HepG2 (cell line): ENCODE results near the gene DAB2IP. TPM values are rescaled to one million over a fixed set of nuclear protein-coding genes. Genes with fewer than 3 reads are reported as not detected.

ENCODE experiments used
- ATAC-seq: fragments of 200-7000 bp; cut with Tn5 transposase; 3 replicates; pipeline ENCODE4 v1.9.1; 2020; ENCODE audit warnings: mild to moderate bottlenecking, moderate library complexity
- BruUV-seq: library from RNA; stranded (reverse); fragments of 400-500 nt; replicated peaks from 2 replicates; lab custom pipeline; 2021; lab: Mats Ljungman, UMichigan
- CTCF ChIA-PET: fragments of 300-600 bp; formaldehyde crosslinking; extraction: SDS; loops from one replicate; lab custom pipeline; 2021; ENCODE audit warnings: low total read pairs, inconsistent platforms, low intra/inter-chr PET ratio; lab: Yijun Ruan, JAX
- POLR2A ChIA-PET: fragments of 350-600 bp; sonication (Branson Sonifier 250); formaldehyde crosslinking; loops from one replicate; lab custom pipeline; 2020; ENCODE audit warnings: antibody characterized with exemption, inconsistent platforms; lab: Yijun Ruan, JAX
- DNase-seq: peaks from one replicate; pipeline ENCODE4 v3.0.0-alpha.2; 2015; ENCODE audit warnings: low spot score
- FAIRE-seq: peaks from 3 replicates; lab custom pipeline; 2011; peaks lifted over from hg19 to GRCh38; lab: Jason Lieb, UNC
- H2AFZ ChIP-seq: one replicate; pipeline ENCODE4 v1.6.1; 2011; ENCODE audit warnings: low read length, inconsistent platforms
- H3K27ac ChIP-seq: fragments of 300-600 bp; 3 replicates; pipeline ENCODE4 v1.8.0; 2011; ENCODE audit warnings: mixed run types, mild to moderate bottlenecking, mixed read lengths, low read length, inconsistent platforms; ENCODE audit not compliant: insufficient read depth; ENCODE audit errors: extremely low read length
- H3K27me3 ChIP-seq, 2 experiments: fragments of 200-600 bp in 1 of 2; 2 replicates in 1 of 2; 3 replicates in 1 of 2; pipeline versions ENCODE4 v1.6.0 to v1.8.0; 2011; ENCODE audit warnings: low read length in 2 of 2, mild to moderate bottlenecking in 2 of 2, moderate library complexity in 2 of 2, inconsistent platforms in 1 of 2; ENCODE audit not compliant: insufficient read depth in 2 of 2, control insufficient read depth in 1 of 2
- H3K36me3 ChIP-seq, 2 experiments: fragments of 200-600 bp in 1 of 2; replicated peaks in 1 of 2; 2 replicates in 1 of 2; 3 replicates in 1 of 2; pipeline versions ENCODE4 v1.5.1 to v1.8.0; 2011; ENCODE audit warnings: low read length in 2 of 2, inconsistent platforms in 1 of 2; ENCODE audit not compliant: insufficient read depth in 2 of 2, control insufficient read depth in 1 of 2
- H3K4me1 ChIP-seq: 2 replicates; pipeline ENCODE4 v1.5.1; 2012; ENCODE audit warnings: low read length, inconsistent platforms; ENCODE audit not compliant: insufficient read depth
- H3K4me2 ChIP-seq: 2 replicates; pipeline ENCODE4 v1.6.0; 2011; ENCODE audit warnings: low read depth, low read length, inconsistent platforms
- H3K4me3 ChIP-seq, 3 experiments: fragments of 200-600 bp in 1 of 3; sonication (generic), shearing (Covaris generic) in 1 of 3; replicated peaks in 1 of 3; 2 replicates each; pipeline ENCODE4 v1.5.1; 2011 to 2016; ENCODE audit warnings: low read length in 3 of 3, inconsistent platforms in 2 of 3, low read depth in 2 of 3, mild to moderate bottlenecking in 2 of 3, control low read depth in 1 of 3, mixed read lengths in 1 of 3; ENCODE audit not compliant: insufficient read depth in 1 of 3
- H3K79me2 ChIP-seq: one replicate; pipeline ENCODE4 v1.6.1; 2011; ENCODE audit warnings: low read length, inconsistent platforms; ENCODE audit not compliant: insufficient read depth
- H3K9ac ChIP-seq: 2 replicates; pipeline ENCODE4 v1.6.0; 2011; ENCODE audit warnings: mild to moderate bottlenecking, low read depth, low read length, inconsistent platforms; ENCODE audit not compliant: insufficient read depth
- H3K9me3 ChIP-seq: 2 replicates; pipeline ENCODE4 v1.5.1; 2012; ENCODE audit warnings: mild to moderate bottlenecking, low read length
- H4K20me1 ChIP-seq: 2 replicates; pipeline ENCODE4 v1.6.0; 2011; ENCODE audit warnings: inconsistent platforms, mild to moderate bottlenecking, low read length, moderate library complexity; ENCODE audit not compliant: insufficient read depth
- AGO2 ChIP-seq: fragments of 200-400 bp; formaldehyde crosslinking; optimal IDR thresholded peaks from 2 replicates; pipeline ENCODE3; 2017; ENCODE audit warnings: mild to moderate bottlenecking, low read depth, low read length, moderate library complexity
- DR1 ChIP-seq: sonication (generic); formaldehyde crosslinking; IDR thresholded peaks from 2 replicates; pipeline ENCODE4 v1.8.0; 2021; ENCODE audit warnings: mild to moderate bottlenecking, missing genetic modification reagents, inconsistent platforms
- ELF4 ChIP-seq: sonication (generic); formaldehyde crosslinking; IDR thresholded peaks from 2 replicates; pipeline ENCODE4 v1.5.0; 2020; ENCODE audit warnings: missing genetic modification reagents, mild to moderate bottlenecking, moderate library complexity, borderline replicate concordance
- RNF2 ChIP-seq: fragments of 450-650 bp; conservative IDR thresholded peaks from 2 replicates; pipeline ENCODE4 v1.6.1; 2016; ENCODE audit warnings: low read depth
- ZNF136 ChIP-seq: sonication (generic); formaldehyde crosslinking; IDR thresholded peaks from 2 replicates; pipeline ENCODE4 v1.8.1; 2022; ENCODE audit warnings: low read depth, mild to moderate bottlenecking, moderate library complexity, missing genetic modification reagents
- ZNF674 ChIP-seq: sonication (generic); formaldehyde crosslinking; IDR thresholded peaks from 2 replicates; pipeline ENCODE4 v1.5.0; 2020; ENCODE audit warnings: low read depth, mild to moderate bottlenecking, missing genetic modification reagents
- WGBS: methylation state at CpG from one replicate; pipeline ENCODE4 v1.1.6; 2017; ENCODE audit warnings: low lambda C conversion rate; 5-methylcytosine and 5-hydroxymethylcytosine counted together
- in situ Hi-C: cut with HindIII; loops from 2 replicates; pipeline ENCODE4 v1.10.0; 2017; ENCODE audit warnings: low pct_unique_long_range_greater_than_20kb; ENCODE audit not compliant: extremely low pct_ligation_motif_present
- intact Hi-C: fragments of 100-400 bp; cut with micrococcal nuclease; formaldehyde crosslinking; loops from one replicate; pipeline ENCODE4 v1.10.0; 2022; ENCODE audit not compliant: unreplicated experiment
- polyA plus RNA-seq, 8 experiments: library from polyadenylated mRNA; depleted of rRNA in 3 of 8; stranded (reverse) in 7 of 8; unstranded in 1 of 8; fragments of >200 nt; fragmentation: Illumina TruSeq in 4 of 8; extraction: Trizol in 4 of 8; gene quantifications; 2 replicates each; pipeline versions ENCODE4 v1.2.1 to v1.2.3, GENCODE V29; 2011 to 2016; ENCODE audit warnings: low read depth in 4 of 8, missing spikeins in 1 of 8, mixed read lengths in 1 of 8; ENCODE audit not compliant: insufficient read depth in 1 of 8
- total RNA-seq, 5 experiments: library from RNA; depleted of rRNA; stranded (reverse); fragments of >200 nt; fragmentation: Illumina TruSeq; extraction: Trizol; gene quantifications; 2 replicates each; pipeline ENCODE4 v1.2.3, GENCODE V29; 2016; ENCODE audit warnings: low read depth in 1 of 5
- TF ChIP-seq, protein P1 (sequence below): sonication (generic); formaldehyde crosslinking; IDR thresholded peaks from 2 replicates; pipeline ENCODE4 v1.5.0; 2020; ENCODE audit warnings: missing genetic modification reagents
- TF ChIP-seq, protein P2 (sequence below): sonication (generic); formaldehyde crosslinking; IDR thresholded peaks from 2 replicates; pipeline ENCODE4 v1.4.0; 2020; ENCODE audit warnings: missing genetic modification reagents
- TF ChIP-seq, protein P3 (sequence below): conservative IDR thresholded peaks from 2 replicates; pipeline ENCODE4 v1.6.1; 2018; ENCODE audit warnings: missing genetic modification reagents

The DAB2IP gene
- total and polyA plus RNA-seq, 2 of the 13 experiments (the other 11 are each of a cell fraction or from before 2014, with no cell fraction given): 25.3 to 37.9 TPM

DNA sequence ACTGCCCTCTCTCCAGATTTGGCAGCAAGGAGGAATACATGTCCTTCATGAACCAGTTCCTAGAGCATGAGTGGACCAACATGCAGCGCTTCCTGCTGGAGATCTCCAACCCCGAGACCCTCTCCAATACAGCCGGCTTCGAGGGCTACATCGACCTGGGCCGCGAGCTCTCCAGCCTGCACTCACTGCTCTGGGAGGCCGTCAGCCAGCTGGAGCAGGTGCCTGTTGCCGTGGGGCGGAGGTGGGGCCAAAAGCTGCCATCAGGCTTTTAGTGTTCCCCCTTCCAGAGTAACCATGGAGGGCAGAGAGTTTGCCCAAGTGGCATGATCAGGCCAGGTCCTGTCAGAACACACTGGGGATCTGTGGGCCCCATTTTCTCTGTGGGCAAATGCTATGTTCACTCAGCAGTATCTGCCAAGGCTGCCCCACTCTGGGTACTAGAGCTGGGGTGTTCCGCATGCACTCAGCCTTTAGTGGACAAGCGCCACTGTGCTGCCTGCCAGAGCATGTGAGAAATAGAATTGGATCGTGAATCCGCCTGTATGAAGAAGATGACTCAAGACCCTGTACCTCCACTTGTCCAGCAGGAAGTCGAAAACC lies 117.1 kb downstream of the DAB2IP start:
- Histone ChIP-seq H4K20me1 (no peaks in the 10 kb centered on the region), H3K79me2 (no peaks in the 10 kb centered on the region), H3K27ac (no peak overlapping the region), H2AFZ (no peak overlapping the region), H3K4me3 (no peak overlapping the region), H3K9ac (no peak overlapping the region), H3K4me1 (peaks cover 27% of the 10 kb centered on the region), H3K9me3 (no peaks in the 10 kb centered on the region), H3K27me3 (no peaks in the 10 kb centered on the region), H3K36me3 (peaks cover 47 to 81% of the 10 kb centered on the region in 2 experiments), H3K4me2 (no peak overlapping the region)
- in situ Hi-C loops (no loop called here), intact Hi-C loops (no loop called here)
- DNase-seq (no peak), FAIRE-seq (no peak), ATAC-seq (no peak)
- ChIA-PET POLR2A (no interaction called here), CTCF (no interaction called here)
- TF ChIP-seq AGO2 (peak; percentile 38), DR1 (CRISPR knock-in tag) (no peak)
- no TSS peak for BruUV-seq
- 98% methylated on average over 7 of the region's 15 CpGs for WGBS

DNA sequence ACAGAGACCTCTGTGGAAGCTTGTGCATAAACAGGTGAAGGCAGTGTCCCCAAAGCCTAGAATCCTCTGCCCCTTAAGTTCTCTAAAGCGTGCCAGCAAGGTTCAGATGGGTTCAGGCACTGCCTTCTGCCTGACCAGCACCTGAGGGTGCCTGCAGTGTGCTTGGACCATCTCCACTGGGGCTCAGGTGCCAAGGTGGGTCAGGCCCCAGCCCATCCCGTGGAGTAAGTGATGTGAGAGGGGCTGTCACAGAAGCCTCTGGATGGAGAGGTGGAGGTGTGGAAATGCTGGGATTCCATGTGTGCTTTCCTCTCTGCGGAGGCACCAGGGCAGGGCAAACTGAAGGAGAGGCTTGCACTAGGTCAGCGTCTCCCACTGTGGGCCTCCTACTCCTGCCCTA lies 118.5 kb downstream of the DAB2IP start:
- no peaks in the 10 kb centered on the region for H4K20me1 ChIP-seq
- no peak overlapping the region for H3K4me2 ChIP-seq
- FAIRE-seq (no peak), ATAC-seq (no peak), DNase-seq (no peak)
- H3K4me3 ChIP-seq: no peak overlapping the region
- H3K27me3 ChIP-seq: no peaks in the 10 kb centered on the region
- in situ Hi-C loops (no loop called here), intact Hi-C loops (no loop called here)
- no peak overlapping the region for H3K9ac ChIP-seq
- ChIA-PET POLR2A (no interaction called here), CTCF (no interaction called here)
- H3K4me1 ChIP-seq: peaks cover 13% of the 10 kb centered on the region
- no peaks in the 10 kb centered on the region for H3K9me3 ChIP-seq
- H3K27ac ChIP-seq: no peak overlapping the region
- no peak overlapping the region for H2AFZ ChIP-seq
- no TSS peak for BruUV-seq
- no peaks in the 10 kb centered on the region for H3K79me2 ChIP-seq
- TF ChIP-seq, protein P1, sequence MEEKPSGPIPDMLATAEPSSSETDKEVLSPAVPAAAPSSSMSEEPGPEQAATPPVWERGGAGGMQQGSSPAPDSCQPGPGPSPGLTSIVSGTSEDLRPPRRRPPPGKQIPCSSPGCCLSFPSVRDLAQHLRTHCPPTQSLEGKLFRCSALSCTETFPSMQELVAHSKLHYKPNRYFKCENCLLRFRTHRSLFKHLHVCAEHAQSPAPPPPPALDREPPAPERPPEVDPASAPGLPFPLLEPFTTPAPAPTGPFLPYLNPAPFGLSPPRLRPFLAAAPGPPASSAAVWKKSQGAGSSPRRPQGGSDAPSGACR (CRISPR knock-in tag): no peak
- TF ChIP-seq ZNF136 (CRISPR knock-in tag) (no peak), RNF2 (no peak), ZNF674 (CRISPR knock-in tag) (no peak), ELF4 (CRISPR knock-in tag) (no peak)
- TF ChIP-seq, protein P2, sequence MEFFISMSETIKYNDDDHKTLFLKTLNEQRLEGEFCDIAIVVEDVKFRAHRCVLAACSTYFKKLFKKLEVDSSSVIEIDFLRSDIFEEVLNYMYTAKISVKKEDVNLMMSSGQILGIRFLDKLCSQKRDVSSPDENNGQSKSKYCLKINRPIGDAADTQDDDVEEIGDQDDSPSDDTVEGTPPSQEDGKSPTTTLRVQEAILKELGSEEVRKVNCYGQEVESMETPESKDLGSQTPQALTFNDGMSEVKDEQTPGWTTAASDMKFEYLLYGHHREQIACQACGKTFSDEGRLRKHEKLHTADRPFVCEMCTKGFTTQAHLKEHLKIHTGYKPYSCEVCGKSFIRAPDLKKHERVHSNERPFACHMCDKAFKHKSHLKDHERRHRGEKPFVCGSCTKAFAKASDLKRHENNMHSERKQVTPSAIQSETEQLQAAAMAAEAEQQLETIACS: no peak
- TF ChIP-seq, protein P3, sequence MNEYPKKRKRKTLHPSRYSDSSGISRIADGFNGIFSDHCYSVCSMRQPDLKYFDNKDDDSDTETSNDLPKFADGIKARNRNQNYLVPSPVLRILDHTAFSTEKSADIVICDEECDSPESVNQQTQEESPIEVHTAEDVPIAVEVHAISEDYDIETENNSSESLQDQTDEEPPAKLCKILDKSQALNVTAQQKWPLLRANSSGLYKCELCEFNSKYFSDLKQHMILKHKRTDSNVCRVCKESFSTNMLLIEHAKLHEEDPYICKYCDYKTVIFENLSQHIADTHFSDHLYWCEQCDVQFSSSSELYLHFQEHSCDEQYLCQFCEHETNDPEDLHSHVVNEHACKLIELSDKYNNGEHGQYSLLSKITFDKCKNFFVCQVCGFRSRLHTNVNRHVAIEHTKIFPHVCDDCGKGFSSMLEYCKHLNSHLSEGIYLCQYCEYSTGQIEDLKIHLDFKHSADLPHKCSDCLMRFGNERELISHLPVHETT (CRISPR knock-in tag): no peak
- WGBS: 100% methylated on average over 1 of the region's 4 CpGs
- peaks cover 50 to 87% of the 10 kb centered on the region in 2 experiments for H3K36me3 ChIP-seq
